Measurements from ENCODE around the gene NEUROG2. TPM values are rescaled to one million over a fixed set of nuclear protein-coding genes. Genes with fewer than 3 reads are reported as not detected.

Gene NEUROG2
- total RNA-seq, 1 experiment from 2014 or later: not detected

GRCh38 chr4:112520598-112521122, 4.7 kb upstream of the NEUROG2 start:
- Histone ChIP-seq H3K23ac (ENCODE audit: insufficient read length, low read depth, low read length) (no peak overlapping the region), H3K27me3 (ENCODE audit: insufficient read depth, low read length) (peaks cover 72% of the 10 kb centered on the region), H2AK5ac (ENCODE audit: insufficient read length, low read length) (no peak overlapping the region), H3K56ac (ENCODE audit: insufficient read length, low read depth, low read length) (no peak overlapping the region), H3K4me1 (ENCODE audit: insufficient read depth, low read length) (no peaks in the 10 kb centered on the region; the same call in 1 of the 2 replicates), H4K20me1 (ENCODE audit: control insufficient read depth, insufficient read depth, insufficient read length) (no peaks in the 10 kb centered on the region), H3K9ac (ENCODE audit: extremely low read depth, insufficient read length, low read length) (no peak overlapping the region), H3K79me1 (ENCODE audit: insufficient read depth, low read depth, low read length, poor library complexity, severe bottlenecking) (no peaks in the 10 kb centered on the region), H3T11ph (ENCODE audit: low read length) (no peak overlapping the region), H3K4me2 (ENCODE audit: insufficient read depth, insufficient read length, low read length) (peak overlapping the region; percentile 79), H4K8ac (replicated peaks; ENCODE audit: insufficient read length, low read depth, low read length) (no peak overlapping the region), H3K27ac (ENCODE audit: insufficient read length, low read depth, low read length) (no peak overlapping the region), H3K14ac (ENCODE audit: insufficient read depth, low read length) (no peak overlapping the region), H3K23me2 (ENCODE audit: insufficient read length, low read depth, low read length, poor library complexity, severe bottlenecking) (peaks cover 29% of the 10 kb centered on the region), H3K9me3 (ENCODE audit: control insufficient read depth, low read depth, low read length) (no peaks in the 10 kb centered on the region), H2BK12ac (ENCODE audit: insufficient read length, low read depth, low read length) (no peak overlapping the region), H4K5ac (ENCODE audit: insufficient read length, low read depth, low read length) (no peak overlapping the region), H2BK15ac (ENCODE audit: low read depth, low read length) (no peak overlapping the region), H3K18ac (ENCODE audit: insufficient read length, low read depth, low read length) (no peak overlapping the region), H4K91ac (ENCODE audit: insufficient read length, low read depth, low read length) (no peak overlapping the region), H2BK5ac (ENCODE audit: insufficient read length, low read length) (no peak overlapping the region), H2BK20ac (ENCODE audit: low read depth, low read length, poor library complexity, severe bottlenecking) (no peak overlapping the region), H3K79me2 (ENCODE audit: insufficient read depth, low read length) (no peaks in the 10 kb centered on the region), H2AFZ (ENCODE audit: low read length) (no peak overlapping the region), H3K4ac (ENCODE audit: low read depth, low read length) (no peak overlapping the region), H2BK120ac (ENCODE audit: low read depth, low read length, poor library complexity, severe bottlenecking) (no peak overlapping the region)
- WGBS (ENCODE audit: extremely low coverage, insufficient read length, low lambda C conversion rate): no CpG with 5 or more reads among the region's 25 CpGs
- TF ChIP-seq CTCF (conservative IDR thresholded peaks at IDR 0.05): 0 out of 3 replicates have a peak, but pooled peaks have one; percentile 4
- peak overlapping the region; percentile 46 to 87 for H3K4me3 Mint-ChIP-seq
- DNase-seq: no peak
- H3K9me3 Mint-ChIP-seq: peaks cover 2 to 8% of the 10 kb centered on the region in 2 experiments; a peak in 2 of 5 replicates
- no peaks in the 10 kb centered on the region; a peak in 1 of 7 replicates for H3K36me3 Mint-ChIP-seq (ENCODE audit: insufficient read depth in 1 of 3, low read depth in 3 of 3)
- no peak overlapping the region for H3K27ac Mint-ChIP-seq
- H3K27me3 Mint-ChIP-seq (ENCODE audit: low read depth): peaks cover 97% of the 10 kb centered on the region
- peaks cover 47 to 70% of the 10 kb centered on the region in 2 experiments for H3K4me1 Mint-ChIP-seq
